Caco-2 (cell line): ENCODE data around the gene NOTUM. TPM values are rescaled to one million over a fixed set of nuclear protein-coding genes. Genes with fewer than 3 reads are reported as not detected.

Source experiments
- BruUV-seq: library from RNA; stranded (reverse); fragments of 400-500 nt; replicated peaks from 2 replicates; lab custom pipeline; 2021; lab: Mats Ljungman, UMichigan
- CTCF ChIA-PET: fragments of 300-600 bp; sonication (Branson Sonifier 250); formaldehyde crosslinking; loops from one replicate; lab custom pipeline; 2022; ENCODE audit warnings: antibody characterized with exemption; lab: Charles Lee
- POLR2A ChIA-PET: fragments of 300-600 bp; sonication (Branson Sonifier 250); formaldehyde crosslinking; loops from one replicate; lab custom pipeline; 2022; ENCODE audit warnings: antibody characterized with exemption; lab: Charles Lee
- DNase-seq, 2 experiments: peaks; one replicate each; pipeline versions ENCODE4 v3.0.0 to v3.0.0-alpha.2; 2020 to 2022
- H3K27me3 ChIP-seq: replicated peaks from 2 replicates; pipeline ENCODE4 v1.6.0; 2011; ENCODE audit warnings: low read length; ENCODE audit not compliant: control insufficient read depth, insufficient read depth
- H3K36me3 ChIP-seq: 2 replicates; pipeline ENCODE4 v1.5.1; 2011; ENCODE audit warnings: low read length; ENCODE audit not compliant: control insufficient read depth, insufficient read depth
- H3K4me1 ChIP-seq: fragments of 250-450 bp; sonication (Bioruptor Pico); 2 replicates; pipeline ENCODE4 v1.5.1; 2020; ENCODE audit warnings: mild to moderate bottlenecking
- H3K4me3 ChIP-seq: 2 replicates; pipeline ENCODE4 v1.5.1; 2011; ENCODE audit warnings: low read depth, mild to moderate bottlenecking, control low read depth, low read length
- H3K9me3 ChIP-seq: fragments of 250-450 bp; sonication (Bioruptor Pico); 2 replicates; pipeline ENCODE4 v1.5.1; 2020; ENCODE audit warnings: mild to moderate bottlenecking, moderate library complexity
- H3K27ac Mint-ChIP-seq: one replicate; pipeline ENCODE4 v1.8.0; 2022; ENCODE audit warnings: mixed read lengths; ENCODE audit not compliant: unreplicated experiment
- H3K27me3 Mint-ChIP-seq: one replicate; pipeline ENCODE4 v1.8.0; 2022; ENCODE audit warnings: mixed read lengths; ENCODE audit not compliant: insufficient read depth, unreplicated experiment
- H3K36me3 Mint-ChIP-seq: one replicate; pipeline ENCODE4 v1.8.0; 2022; ENCODE audit warnings: mild to moderate bottlenecking, mixed read lengths; ENCODE audit not compliant: insufficient read depth, unreplicated experiment
- H3K4me1 Mint-ChIP-seq: one replicate; pipeline ENCODE4 v1.8.0; 2022; ENCODE audit warnings: low read depth, mixed read lengths; ENCODE audit not compliant: unreplicated experiment
- H3K4me3 Mint-ChIP-seq: one replicate; pipeline ENCODE4 v1.8.0; 2022; ENCODE audit warnings: mild to moderate bottlenecking, moderate library complexity, mixed read lengths; ENCODE audit not compliant: unreplicated experiment
- H3K9me3 Mint-ChIP-seq: one replicate; pipeline ENCODE4 v1.8.0; 2022; ENCODE audit warnings: mixed read lengths; ENCODE audit not compliant: unreplicated experiment
- intact Hi-C: fragments of 100-400 bp; cut with micrococcal nuclease; formaldehyde crosslinking; loops from one replicate; pipeline ENCODE4 v1.10.0; 2022; ENCODE audit not compliant: unreplicated experiment
- total RNA-seq: library from RNA; stranded (reverse); gene quantifications from 2 replicates; pipeline ENCODE4 v1.2.3, GENCODE V29; 2022
- TF ChIP-seq, protein P1 (sequence below), 2 experiments: fragments of 200-600 bp in 1 of 2; IDR thresholded peaks; 1 replicate in 1 of 2; 2 replicates in 1 of 2; pipeline versions ENCODE4 v1.5.1 to v1.8.0; 2011 to 2022; ENCODE audit warnings: antibody characterized with exemption in 1 of 2, control low read depth in 1 of 2, inconsistent platforms in 1 of 2, low read depth in 1 of 2, low read length in 1 of 2, mild to moderate bottlenecking in 1 of 2, moderate library complexity in 1 of 2; ENCODE audit not compliant: insufficient read depth in 1 of 2, severe bottlenecking in 1 of 2, unreplicated experiment in 1 of 2

NOTUM gene
- total RNA-seq, 1 experiment from 2014 or later = 11.1 TPM

DNA sequence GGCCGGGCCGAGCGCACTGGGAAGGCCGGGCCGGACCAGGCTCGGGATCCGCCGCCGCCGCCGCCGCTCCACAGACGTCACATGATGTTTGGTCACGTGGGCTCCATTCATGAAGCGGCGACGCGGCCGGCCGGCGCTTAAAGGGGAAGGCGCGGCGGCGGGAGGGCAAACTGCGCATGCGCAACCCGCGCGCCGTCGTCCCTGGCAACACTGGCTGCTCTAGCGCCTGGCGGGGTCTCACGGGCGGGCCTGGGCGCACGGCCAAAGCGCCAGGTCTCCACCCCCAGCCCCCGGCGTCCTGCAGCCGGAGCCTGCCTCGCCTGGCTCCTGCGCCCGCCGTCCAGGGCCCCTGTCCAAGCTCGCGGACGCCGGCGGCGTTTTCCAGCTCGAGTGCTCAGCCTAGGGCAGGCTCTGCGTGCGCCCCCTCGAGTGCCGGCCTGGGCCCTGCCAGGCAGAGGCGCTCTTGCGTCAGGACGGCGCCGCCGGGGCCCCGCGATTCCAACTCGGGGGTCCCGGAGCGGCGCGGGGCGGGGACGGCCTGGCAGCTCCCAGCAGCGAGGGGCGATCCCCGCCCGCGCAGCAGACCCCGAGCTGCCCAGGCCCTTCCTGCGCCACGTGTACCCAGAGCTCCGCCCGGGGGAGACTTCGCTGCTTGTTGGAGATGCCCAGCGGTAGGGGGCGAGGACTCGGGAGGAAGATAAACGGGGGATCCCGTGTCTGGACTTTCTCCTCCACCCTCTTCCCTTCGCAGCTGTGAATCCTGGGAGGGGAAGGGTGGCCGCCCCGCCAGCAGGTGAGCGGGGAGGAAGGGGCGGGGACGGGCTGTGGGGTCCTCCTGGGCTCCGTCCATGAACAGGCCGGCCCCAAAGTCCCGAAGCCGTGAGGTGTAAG is 33.1 kb downstream of the NOTUM start, which contains the start of gene MAFG:
Gene MAFG, minus strand, starts transcription at position 83 of the 891 bp plus-strand sequence. CDS start 4,550 bp downstream, outside the sequence.
- no peaks in the 10 kb centered on the region for H3K36me3 ChIP-seq
- peaks cover 14% of the 10 kb centered on the region for H3K4me1 ChIP-seq
- peak; percentile 90 to 94 for DNase-seq
- Mint-ChIP-seq H3K27ac (peak within 1 kb of the TSS; percentile 85), H3K9me3 (no peaks in the 10 kb centered on the region), H3K4me3 (peak within 1 kb of the TSS; percentile 77), H3K36me3 (peaks cover 28% of the 10 kb centered on the region), H3K27me3 (no peaks in the 10 kb centered on the region), H3K4me1 (peaks cover 24% of the 10 kb centered on the region)
- H3K9me3 ChIP-seq = no peaks in the 10 kb centered on the region
- TF ChIP-seq, protein P1, sequence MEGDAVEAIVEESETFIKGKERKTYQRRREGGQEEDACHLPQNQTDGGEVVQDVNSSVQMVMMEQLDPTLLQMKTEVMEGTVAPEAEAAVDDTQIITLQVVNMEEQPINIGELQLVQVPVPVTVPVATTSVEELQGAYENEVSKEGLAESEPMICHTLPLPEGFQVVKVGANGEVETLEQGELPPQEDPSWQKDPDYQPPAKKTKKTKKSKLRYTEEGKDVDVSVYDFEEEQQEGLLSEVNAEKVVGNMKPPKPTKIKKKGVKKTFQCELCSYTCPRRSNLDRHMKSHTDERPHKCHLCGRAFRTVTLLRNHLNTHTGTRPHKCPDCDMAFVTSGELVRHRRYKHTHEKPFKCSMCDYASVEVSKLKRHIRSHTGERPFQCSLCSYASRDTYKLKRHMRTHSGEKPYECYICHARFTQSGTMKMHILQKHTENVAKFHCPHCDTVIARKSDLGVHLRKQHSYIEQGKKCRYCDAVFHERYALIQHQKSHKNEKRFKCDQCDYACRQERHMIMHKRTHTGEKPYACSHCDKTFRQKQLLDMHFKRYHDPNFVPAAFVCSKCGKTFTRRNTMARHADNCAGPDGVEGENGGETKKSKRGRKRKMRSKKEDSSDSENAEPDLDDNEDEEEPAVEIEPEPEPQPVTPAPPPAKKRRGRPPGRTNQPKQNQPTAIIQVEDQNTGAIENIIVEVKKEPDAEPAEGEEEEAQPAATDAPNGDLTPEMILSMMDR (IDR thresholded peaks at IDR 0.05; ENCODE audit: insufficient read depth in 1 of 2, low read depth in 1 of 2, low read length in 1 of 2, severe bottlenecking in 1 of 2, unreplicated experiment in 1 of 2) = peak; percentile 22 to 26
- ChIA-PET CTCF (interaction anchor here (0.5 to 2.1 kb wide), 19 partner anchors 9 to 197 kb away, joined by 3 to 11 read pairs (median 3); partner anchors contain the start of genes ANAPC11, DCXR, NOTUM and PYCR1), POLR2A (interaction anchor here (0.5 to 1.7 kb wide), 8 partner anchors 10 to 454 kb away, joined by 3 to 11 read pairs (median 4); partner anchors contain the start of genes CENPX, LRRC45 and SIRT7)
- no peaks in the 10 kb centered on the region for H3K27me3 ChIP-seq
- intact Hi-C loops = loop anchor here (2.0 to 5.0 kb wide), 3 partner anchors 17 to 594 kb away; partner anchors contain the start of genes CENPX, LRRC45 and PCYT2
- peak within 1 kb of the TSS; percentile 89 for H3K4me3 ChIP-seq
- BruUV-seq = no TSS peak

DNA sequence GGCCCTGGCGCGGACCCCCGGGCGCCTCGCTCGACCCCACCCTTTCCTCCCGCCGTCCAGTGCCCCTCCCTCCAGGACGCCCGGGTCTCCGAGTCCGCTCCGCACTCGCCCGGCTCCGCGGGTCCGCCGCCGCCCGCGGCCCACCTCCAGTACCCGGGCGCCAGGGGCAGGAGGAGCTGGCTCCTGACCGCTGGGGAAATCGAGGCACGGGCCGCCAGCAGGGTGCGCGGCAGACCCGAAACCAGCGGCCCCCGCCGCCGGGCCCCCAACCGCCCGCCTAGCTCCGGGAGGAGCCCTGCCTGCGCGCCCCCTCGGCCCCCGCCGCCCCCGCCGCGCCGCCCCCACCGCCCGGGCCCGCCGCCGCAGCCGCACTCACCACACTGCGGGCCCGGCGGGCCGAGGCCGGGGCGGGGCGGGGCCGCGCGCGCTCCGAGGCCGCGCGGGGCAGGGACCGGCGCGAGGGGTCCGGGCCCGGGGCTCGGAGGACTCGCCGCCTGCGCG is 33.8 kb downstream of the NOTUM start:
- H3K4me3 Mint-ChIP-seq = peak overlapping the region; percentile 77
- no peaks in the 10 kb centered on the region for H3K27me3 ChIP-seq
- peaks cover 22% of the 10 kb centered on the region for H3K4me1 Mint-ChIP-seq
- peaks cover 28% of the 10 kb centered on the region for H3K36me3 Mint-ChIP-seq
- no peaks in the 10 kb centered on the region for H3K9me3 ChIP-seq
- TF ChIP-seq, protein P1 (IDR thresholded peaks at IDR 0.05; ENCODE audit: insufficient read depth in 1 of 2, low read depth in 1 of 2, low read length in 1 of 2, severe bottlenecking in 1 of 2, unreplicated experiment in 1 of 2) = no peak
- intact Hi-C loops = loop anchor here (2.0 to 5.0 kb wide), 3 partner anchors 16 to 595 kb away; partner anchors contain the start of genes CENPX, LRRC45 and PCYT2
- peak overlapping the region; percentile 85 for H3K27ac Mint-ChIP-seq
- no TSS peak for BruUV-seq
- no peak for DNase-seq
- POLR2A ChIA-PET = interaction anchor here (0.5 to 1.7 kb wide), 6 partner anchors 10 to 96 kb away, joined by 3 to 11 read pairs (median 4); partner anchors contain the start of genes CENPX, LRRC45 and SIRT7
- no peaks in the 10 kb centered on the region for H3K27me3 Mint-ChIP-seq
- H3K9me3 Mint-ChIP-seq = no peaks in the 10 kb centered on the region
- no peaks in the 10 kb centered on the region for H3K36me3 ChIP-seq
- peak overlapping the region; percentile 89 for H3K4me3 ChIP-seq
- CTCF ChIA-PET = interaction anchor here (0.5 to 2.1 kb wide), 11 partner anchors 10 to 120 kb away, joined by 3 to 11 read pairs (median 5); partner anchors contain the start of genes DCXR, NOTUM and PYCR1
- peaks cover 14% of the 10 kb centered on the region for H3K4me1 ChIP-seq
